PFSK-1 (cell line): ENCODE measurements around the gene RAMAC.

Experiments used
- FOXP2 ChIP-seq: optimal IDR thresholded peaks from 2 replicates; pipeline ENCODE3; 2011; ENCODE audit warnings: borderline replicate concordance, control low read depth, inconsistent platforms; ENCODE audit not compliant: insufficient read depth; ENCODE audit errors: extremely low read length, extremely low read depth
- POLR2AphosphoS5 ChIP-seq: IDR thresholded peaks from 2 replicates; pipeline ENCODE4 v1.6.1; 2012; ENCODE audit warnings: low read depth, mild to moderate bottlenecking, control low read depth, low read length, moderate library complexity
- REST ChIP-seq, 2 experiments: IDR thresholded peaks; 2 replicates each; pipeline versions ENCODE4 v1.6.1 to v1.8.0; 2011 to 2012; ENCODE audit warnings: low read depth in 2 of 2, low read length in 2 of 2, control low read depth in 1 of 2, inconsistent platforms in 1 of 2, mild to moderate bottlenecking in 1 of 2, moderate library complexity in 1 of 2; ENCODE audit not compliant: insufficient read depth in 1 of 2
- SIN3A ChIP-seq: IDR thresholded peaks from 2 replicates; pipeline ENCODE4 v1.6.1; 2012; ENCODE audit warnings: mild to moderate bottlenecking, low read length, moderate library complexity, borderline replicate concordance; ENCODE audit not compliant: insufficient read depth
- TAF1 ChIP-seq: IDR thresholded peaks from 2 replicates; pipeline ENCODE4 v1.6.1; 2012; ENCODE audit warnings: low read length, control low read depth, borderline replicate concordance; ENCODE audit not compliant: insufficient read depth

Gene RAMAC

DNA sequence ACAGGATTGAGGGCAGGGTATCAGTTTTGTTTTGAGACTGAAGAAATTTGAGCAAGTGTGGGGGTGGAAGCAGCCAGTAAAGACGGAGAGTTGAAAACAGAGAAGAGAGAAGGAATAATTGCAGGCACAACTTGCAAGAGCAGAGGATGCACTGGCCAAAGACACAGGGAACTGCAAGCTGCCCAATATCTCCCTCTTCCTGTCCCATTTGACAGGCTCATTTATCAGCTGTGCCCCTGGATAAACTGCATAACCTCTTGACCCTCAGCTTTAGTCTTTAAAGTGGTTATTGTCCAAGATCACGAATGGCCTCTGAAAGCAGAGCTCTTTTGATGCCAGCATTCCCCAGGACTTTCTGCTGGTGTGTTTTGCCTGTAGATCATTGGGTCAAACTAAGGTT lies 5.0 kb upstream of the RAMAC start:
- TF ChIP-seq TAF1 (no peak), REST (IDR thresholded peaks at IDR 0.05; ENCODE audit: insufficient read depth in 1 of 2, low read depth in 2 of 2, low read length in 2 of 2) (no peak), POLR2AphosphoS5 (no peak), FOXP2 (no peak), SIN3A (no peak)

DNA sequence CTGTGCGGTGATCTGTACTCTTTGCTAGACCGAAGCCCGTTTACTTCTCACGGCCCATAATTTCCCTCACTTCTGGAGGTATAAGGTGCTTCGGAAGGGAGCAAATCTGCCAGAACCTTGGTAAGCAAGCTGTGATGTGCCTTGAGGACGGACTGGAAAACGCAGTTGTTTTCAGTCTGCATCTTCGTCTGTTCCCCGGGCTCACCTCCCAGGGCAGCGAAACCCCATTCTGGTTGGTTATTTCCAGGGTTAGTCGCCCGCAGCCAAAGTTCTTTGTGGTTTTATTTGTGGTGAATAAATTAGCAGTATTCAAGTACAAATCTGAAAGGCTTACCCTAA lies 401 bp downstream of the RAMAC start:
- TF ChIP-seq REST (IDR thresholded peaks at IDR 0.05; ENCODE audit: insufficient read depth in 1 of 2, low read depth in 2 of 2, low read length in 2 of 2), result no peak
- TF ChIP-seq FOXP2, result no peak
- TF ChIP-seq TAF1, result no peak
- no peak for TF ChIP-seq POLR2AphosphoS5
- no peak for TF ChIP-seq SIN3A

- TF ChIP-seq REST (IDR thresholded peaks at IDR 0.05; ENCODE audit: insufficient read depth in 1 of 2, low read depth in 2 of 2, low read length in 2 of 2), result no peak
- no peak for TF ChIP-seq POLR2AphosphoS5
- no peak for TF ChIP-seq FOXP2
- no peak for TF ChIP-seq SIN3A
- TF ChIP-seq TAF1, result no peak
Measured at GRCh38 chr15:82992436-82992998, 6.5 kb downstream of the RAMAC start.

- TF ChIP-seq SIN3A (no peak), POLR2AphosphoS5 (no peak), REST (IDR thresholded peaks at IDR 0.05; ENCODE audit: insufficient read depth in 1 of 2, low read depth in 2 of 2, low read length in 2 of 2) (no peak), TAF1 (no peak), FOXP2 (no peak)
Measured at GRCh38 chr15:82993144-82993543, 7.1 kb downstream of the RAMAC start.

DNA sequence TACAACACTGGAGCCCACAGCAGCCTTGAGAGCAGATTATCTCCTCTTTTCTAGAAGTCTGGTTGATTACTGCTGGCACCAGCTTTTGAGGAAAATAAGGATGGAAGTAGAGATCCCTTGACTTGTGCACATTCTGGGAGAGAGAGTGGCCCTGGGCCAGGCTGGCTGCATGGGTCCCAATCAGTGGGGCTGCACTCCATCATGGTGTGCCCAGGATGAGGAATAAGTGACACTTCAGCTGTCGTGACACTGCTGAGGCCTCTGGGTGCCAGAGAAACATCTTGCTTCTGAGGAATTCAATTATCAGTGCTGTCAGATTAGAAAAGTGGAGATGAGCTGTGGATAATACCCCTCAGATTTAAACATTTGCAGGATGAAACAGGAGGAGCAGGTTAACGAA lies 9.1 kb downstream of the RAMAC start:
- no peak for TF ChIP-seq POLR2AphosphoS5
- TF ChIP-seq SIN3A, result no peak
- TF ChIP-seq TAF1, result no peak
- TF ChIP-seq FOXP2, result no peak
- no peak for TF ChIP-seq REST (IDR thresholded peaks at IDR 0.05; ENCODE audit: insufficient read depth in 1 of 2, low read depth in 2 of 2, low read length in 2 of 2)
